Esophagus muscularis mucosa (tissue), 4 donors: Measurements from ENCODE around the gene MAD1L1.

ENCODE experiments used
- CTCF ChIP-seq, 3 experiments: fragments of 200-600 bp in 2 of 3; fragments of 450-650 bp in 1 of 3; sonication (generic) in 2 of 3; IDR thresholded peaks; one replicate each; pipeline ENCODE4 v1.5.1; 2017 to 2019; ENCODE audit warnings: antibody characterized with exemption in 3 of 3, mild to moderate bottlenecking in 2 of 3, moderate library complexity in 1 of 3
- EP300 ChIP-seq: sonication (generic); formaldehyde crosslinking; IDR thresholded peaks from one replicate; pipeline ENCODE4 v1.6.1; 2017; ENCODE audit warnings: antibody characterized with exemption
- POLR2A ChIP-seq: fragments of 450-650 bp; IDR thresholded peaks from one replicate; pipeline ENCODE4 v1.6.1; 2017; ENCODE audit warnings: antibody characterized with exemption, moderate library complexity, mild to moderate bottlenecking, low read depth

GRCh38 chr7:2097492-2097891, 135.3 kb downstream of the MAD1L1 start:
- TF ChIP-seq CTCF (IDR thresholded peaks at IDR 0.05) (no peak), POLR2A (no peak), EP300 (no peak)
